K562 treated with DMSO at 1 percent for 4 hours (cell line): ENCODE results near the gene TMEM41B. TPM values are rescaled to one million over a fixed set of nuclear protein-coding genes. Genes with fewer than 3 reads are reported as not detected.

Experiments used
- total RNA-seq: library from RNA; unstranded; fragments of 300-600 nt; gene quantifications from 2 replicates; pipeline ENCODE4 v1.2.3, GENCODE V29; 2022; ENCODE audit not compliant: insufficient read depth

Gene TMEM41B, protein sequence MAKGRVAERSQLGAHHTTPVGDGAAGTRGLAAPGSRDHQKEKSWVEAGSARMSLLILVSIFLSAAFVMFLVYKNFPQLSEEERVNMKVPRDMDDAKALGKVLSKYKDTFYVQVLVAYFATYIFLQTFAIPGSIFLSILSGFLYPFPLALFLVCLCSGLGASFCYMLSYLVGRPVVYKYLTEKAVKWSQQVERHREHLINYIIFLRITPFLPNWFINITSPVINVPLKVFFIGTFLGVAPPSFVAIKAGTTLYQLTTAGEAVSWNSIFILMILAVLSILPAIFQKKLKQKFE
- total RNA-seq = 18.0 and 26.8 TPM in 2 replicates

DNA sequence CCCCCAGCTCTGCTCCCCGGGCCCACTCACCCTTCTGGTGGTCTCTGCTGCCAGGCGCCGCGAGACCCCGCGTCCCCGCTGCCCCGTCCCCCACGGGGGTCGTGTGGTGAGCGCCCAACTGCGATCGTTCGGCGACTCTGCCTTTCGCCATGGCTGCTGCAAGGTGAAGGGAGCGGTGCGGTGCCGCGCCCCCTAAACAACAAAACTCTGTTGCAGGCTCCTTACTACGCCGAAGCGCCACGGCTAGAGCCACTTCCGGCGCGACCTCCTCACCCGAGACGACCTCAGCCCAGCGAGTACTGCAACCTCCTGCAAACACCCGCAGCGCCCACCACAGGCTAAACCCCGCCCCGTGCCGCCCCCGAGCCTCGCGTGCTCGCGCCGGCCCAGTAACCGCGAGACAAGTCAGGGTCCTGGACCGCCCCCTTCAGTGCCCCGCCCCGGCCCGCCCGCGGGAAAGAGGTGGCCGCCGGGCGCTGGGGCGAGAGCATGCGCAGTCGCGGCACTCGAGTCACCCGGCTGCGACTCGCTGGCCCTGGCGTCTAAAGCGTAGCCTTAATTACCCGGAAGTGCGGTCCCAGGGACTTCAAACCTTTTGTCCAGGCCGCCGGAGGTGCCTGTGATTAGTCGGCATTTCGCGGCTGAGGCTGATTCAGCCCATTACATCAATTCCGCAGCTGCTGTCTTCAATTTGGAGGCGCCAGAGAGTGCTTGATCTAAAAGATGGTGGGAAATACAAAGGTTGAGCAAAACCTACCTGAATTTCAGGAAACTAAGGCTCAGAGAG is at the start of gene TMEM41B:
TSS of gene TMEM41B (minus strand) at position 303 of the 787 bp plus-strand sequence. CDS start at position 151, 152 bp downstream.

DNA sequence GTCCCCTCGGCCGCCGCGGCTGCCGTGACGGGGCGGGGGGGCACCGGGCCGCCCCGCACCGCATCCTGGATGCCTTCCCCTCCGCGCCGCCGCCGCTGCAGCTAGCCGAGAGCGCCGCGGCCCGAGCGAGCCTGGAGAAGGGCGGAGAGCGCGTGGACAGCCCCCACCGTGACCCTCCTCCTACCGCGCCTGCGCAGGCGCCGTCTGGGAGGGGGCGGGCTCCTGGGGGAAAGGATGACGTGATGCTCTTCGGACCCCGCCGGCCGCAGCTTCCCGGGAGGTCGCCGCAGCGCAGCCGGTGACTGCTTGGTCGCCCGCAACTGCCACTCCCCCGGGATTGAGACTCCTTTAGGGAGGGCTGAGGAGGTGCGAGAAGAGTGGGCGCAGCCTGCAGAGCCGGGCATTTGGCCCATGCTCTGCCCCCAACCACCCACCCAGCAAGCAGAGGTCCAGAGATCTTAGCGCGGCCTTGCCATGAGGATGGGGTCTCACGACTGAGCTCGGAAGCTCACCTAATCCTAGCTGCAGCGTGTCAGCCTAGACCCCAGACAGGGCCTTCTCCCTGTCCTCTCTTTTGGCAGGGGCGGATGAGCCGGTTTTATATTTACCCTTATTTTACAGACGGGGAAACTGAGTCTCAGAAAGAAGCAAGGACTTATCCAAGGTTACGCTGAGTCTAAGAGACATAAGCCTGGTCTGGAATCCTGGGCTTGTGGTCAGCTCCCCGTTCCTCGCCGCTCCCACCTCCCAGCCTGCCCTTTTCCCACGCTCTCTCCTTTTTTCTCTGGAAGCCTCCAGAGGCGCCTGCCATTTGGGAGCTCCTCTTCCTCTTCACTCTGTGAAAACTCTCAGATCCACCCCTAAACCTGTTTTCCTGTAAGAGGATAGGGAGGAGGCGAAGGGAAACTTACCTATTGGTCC is 48.9 kb downstream of the TMEM41B start, which contains the start of gene DENND5A:
TSS of gene DENND5A (minus strand) at position 140 of the 921 bp plus-strand sequence. CDS start 281 bp downstream, outside the sequence.

Other genes with a start within 250 kb of the TMEM41B start
- gene SCUBE2, start 223.0 kb downstream of the TMEM41B start, total RNA-seq = 0.27 TPM in 1 of 2 replicates, not detected in the other
- gene DENND5A, start 49.2 kb downstream of the TMEM41B start, total RNA-seq = 56.7 and 58.6 TPM in 2 replicates
- 63.2 and 66.4 TPM in 2 replicates for gene IPO7, start 70.1 kb upstream of the TMEM41B start, total RNA-seq
- 12.6 and 13.1 TPM in 2 replicates for gene ZNF143, start 146.4 kb upstream of the TMEM41B start, total RNA-seq